Muscle of arm (tissue), 12 donors: Measurements from ENCODE around the gene HSF2BP. TPM values are rescaled to one million over a fixed set of nuclear protein-coding genes. Genes with fewer than 3 reads are reported as not detected.
"Not testable (repeated sequence)": the region's sequence is repeated elsewhere in the genome, so short reads cannot be mapped to it uniquely, and the experiment has no call there.

Experiments
- DNase-seq: peaks from one replicate; pipeline ENCODE4 v3.0.0-alpha.2; 2013
- polyA plus RNA-seq, 12 donors: library from polyadenylated mRNA; unstranded; fragments of 120-200 nt; gene quantifications; one replicate each; pipeline ENCODE4 v1.2.1, GENCODE V29; 2013; ENCODE audit not compliant: insufficient read length in 12 of 12

Gene HSF2BP
- polyA plus RNA-seq, 12 donors = 0.20 to 1.5 (median 0.77) TPM; not detected in 2

DNA sequence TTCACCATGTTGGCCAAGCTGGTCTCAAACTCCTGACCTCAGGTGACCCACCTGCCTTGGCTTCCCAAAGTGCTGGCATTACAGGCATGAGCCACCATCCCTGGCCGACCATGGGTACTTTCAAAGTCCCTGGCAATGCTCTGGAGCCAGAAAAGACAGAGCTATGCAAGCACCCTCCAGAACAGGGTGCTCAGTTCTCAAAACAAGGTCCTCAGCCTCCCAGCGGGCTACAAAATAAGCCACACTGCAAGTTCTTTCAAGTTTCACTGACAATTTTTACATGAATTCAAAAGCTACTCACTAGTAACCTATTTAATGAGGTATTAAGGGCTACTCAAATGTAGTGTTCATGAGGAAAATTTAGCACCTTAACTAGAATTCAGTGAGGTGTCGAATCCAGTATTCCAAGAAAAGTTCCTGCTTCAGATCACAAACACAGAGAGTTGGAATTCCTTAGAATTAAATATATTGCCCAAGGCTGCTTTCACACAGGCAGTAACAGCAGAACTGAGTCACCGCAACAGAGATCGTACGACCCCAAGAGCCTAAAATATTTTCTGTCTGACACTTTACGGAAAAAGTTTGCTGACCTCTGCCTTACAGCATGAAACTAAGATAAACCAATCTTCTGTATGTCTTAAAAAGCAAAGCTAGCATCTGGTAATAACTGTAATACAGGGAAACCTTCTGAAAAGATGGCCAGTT lies 60.7 kb downstream of the HSF2BP start:
- DNase-seq = no peak

DNA sequence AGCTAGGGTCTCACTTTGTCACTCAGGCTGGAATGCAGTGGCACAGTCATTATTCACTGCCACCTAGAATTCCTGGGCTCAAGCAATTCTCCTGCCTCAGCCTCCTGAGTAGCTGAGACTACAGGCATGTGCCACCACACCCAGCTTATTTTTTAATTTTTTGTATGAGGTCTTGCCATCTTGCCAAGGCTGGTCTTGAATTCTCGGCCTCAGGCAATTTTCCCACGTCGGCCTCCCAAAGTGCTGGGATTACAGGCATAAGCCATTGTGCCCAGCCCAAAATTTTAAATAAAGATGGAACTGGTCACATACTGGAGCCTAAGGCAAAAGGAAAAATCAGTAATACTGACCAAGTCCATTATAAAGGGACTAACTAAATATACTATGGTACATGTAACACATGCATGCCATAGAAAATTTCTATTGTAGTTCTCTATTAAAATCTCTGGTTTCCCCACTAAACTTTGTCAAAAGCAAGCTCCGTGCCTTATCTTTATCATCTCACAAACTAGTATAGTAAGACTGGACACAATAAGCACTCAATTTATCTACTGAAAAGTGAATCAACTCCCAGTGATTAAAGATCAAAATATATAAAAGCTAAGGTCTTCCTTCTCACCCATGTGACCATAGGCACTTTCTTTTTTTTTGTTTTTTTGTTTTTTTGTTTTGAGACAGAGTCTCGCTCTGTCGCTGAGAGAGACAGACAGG lies 61.6 kb downstream of the HSF2BP start:
- DNase-seq = no peak

DNA sequence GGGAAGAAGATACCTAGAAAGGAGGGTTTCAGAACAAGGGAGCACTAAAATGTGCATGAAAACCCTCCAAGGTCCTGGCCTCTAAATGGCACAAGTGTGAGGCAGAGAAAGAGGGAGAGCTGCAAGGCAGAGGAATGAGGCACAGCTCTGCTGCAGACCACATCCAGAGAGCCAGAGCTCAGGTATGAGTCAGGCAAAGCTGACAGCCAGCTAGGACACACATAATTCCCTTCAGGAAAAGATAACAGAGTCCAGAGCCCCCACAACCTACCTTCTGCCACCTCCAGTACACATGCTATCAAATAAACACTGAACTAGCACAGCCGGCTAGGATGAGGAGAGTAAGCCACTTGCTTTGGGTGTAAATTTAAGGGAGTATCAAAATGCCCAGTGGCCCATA lies 62.2 kb downstream of the HSF2BP start:
- DNase-seq = no peak

DNA sequence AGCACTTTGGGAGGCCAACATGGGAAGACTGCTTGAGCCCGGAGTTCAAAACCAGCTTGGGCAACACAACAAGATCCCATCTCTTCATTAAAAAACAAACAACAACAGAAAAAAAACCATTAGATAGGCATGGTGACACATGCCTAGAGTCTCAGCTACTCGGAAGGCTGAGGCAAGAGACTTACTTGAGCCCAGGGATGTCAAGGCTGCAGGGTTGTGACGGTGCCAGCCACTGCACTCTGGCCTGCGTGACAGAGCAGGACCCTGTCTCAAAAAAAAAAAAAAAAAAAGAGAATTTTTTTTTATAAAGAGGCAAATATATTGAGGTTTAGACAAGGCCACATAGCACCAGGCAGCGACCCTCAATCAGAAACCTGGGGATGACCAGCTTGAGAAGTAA lies 62.7 kb downstream of the HSF2BP start:
- DNase-seq = no peak

DNA sequence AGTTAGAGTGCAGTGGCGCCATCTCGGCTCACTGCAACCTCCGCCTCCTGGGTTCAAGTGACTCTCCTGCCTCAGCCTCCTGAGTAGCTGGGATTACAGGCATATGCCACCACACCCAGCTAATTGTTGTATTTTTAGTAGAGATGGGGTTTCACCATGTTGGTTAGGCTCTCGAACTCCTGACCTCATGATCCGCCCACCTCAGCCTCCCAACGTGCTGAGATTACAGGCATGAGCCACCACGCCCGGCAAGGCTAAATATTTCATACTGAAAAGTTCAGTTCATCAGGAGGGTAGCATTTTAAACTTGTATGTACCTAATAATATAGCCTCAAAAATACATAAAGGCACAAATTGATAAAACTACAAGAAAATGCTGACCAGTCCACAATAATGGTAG lies 63.5 kb downstream of the HSF2BP start:
- DNase-seq = not testable (repeated sequence)

DNA sequence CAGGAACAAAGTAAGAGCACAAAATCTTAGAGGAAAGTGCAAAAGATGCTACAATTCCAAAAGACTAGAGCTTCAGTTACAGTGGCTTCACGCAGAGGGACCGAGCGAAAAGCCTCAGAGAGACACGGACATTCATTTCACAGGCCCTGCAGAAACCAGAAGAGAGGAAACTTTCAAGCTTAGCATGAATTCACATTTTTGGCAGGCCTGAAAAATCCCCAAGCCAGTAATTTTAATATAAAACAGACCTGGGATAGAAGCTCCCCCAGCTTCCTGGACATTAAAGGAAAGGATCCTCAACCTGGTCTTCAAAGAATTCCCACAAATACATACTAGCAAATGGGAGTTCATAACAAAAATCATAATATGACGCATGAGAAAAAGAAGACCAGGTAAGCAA lies 66.2 kb downstream of the HSF2BP start:
- no peak for DNase-seq

DNA sequence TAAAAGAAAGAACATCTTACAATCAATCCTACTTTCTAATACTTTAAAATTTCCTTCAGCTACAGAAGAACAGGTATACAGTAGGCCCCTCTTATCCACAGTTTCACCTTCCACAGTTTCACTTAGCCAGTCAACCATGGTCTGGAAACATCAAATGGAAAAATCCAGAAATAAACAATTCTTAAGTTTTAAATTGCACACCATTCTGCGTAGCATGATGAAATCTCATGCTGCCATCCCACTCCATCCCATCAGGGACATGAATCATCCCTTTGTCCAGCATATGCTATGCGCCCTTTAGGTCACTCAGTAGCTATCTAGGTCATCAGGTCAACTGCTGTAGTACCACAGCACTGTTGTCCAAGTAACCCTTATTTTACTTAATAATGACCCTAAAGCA lies 67.7 kb downstream of the HSF2BP start:
- DNase-seq = no peak

DNA sequence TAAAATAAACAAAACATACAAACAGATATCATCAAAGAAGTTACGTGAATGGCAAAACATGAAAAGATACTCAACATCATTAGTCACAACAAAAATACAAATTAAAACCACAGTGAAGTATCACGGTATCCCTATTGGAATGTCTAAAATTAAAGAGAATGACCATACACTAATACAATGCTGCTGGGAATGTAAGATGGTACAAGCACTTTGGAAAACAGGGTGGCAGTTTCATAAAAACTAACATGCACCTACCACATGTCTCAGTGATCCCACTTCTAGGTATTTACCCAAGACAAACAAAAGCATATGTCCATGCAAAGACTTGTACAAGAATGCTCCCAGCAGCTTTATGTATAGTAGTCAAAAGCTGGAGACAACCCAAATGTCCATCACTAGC lies 69.1 kb downstream of the HSF2BP start:
- no peak for DNase-seq

DNA sequence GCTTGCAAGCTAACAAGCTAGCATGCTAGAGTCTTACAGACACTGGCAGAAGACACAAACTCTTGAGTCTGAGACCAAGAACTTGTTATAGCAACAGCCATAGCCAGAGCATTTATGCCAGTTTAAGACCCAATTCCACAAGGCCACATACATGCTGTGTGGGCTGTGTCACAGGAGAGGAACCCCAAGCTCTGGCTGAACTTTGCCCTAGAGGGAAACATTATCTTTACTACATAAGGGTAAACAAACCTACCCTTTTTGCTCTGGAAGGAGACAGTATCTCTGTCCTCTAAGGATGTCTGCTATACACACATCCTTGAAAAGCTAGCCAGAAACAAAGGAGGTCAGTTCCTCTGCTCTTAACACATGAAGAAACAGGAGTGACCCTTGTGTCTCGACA lies 70.3 kb downstream of the HSF2BP start:
- no peak for DNase-seq

DNA sequence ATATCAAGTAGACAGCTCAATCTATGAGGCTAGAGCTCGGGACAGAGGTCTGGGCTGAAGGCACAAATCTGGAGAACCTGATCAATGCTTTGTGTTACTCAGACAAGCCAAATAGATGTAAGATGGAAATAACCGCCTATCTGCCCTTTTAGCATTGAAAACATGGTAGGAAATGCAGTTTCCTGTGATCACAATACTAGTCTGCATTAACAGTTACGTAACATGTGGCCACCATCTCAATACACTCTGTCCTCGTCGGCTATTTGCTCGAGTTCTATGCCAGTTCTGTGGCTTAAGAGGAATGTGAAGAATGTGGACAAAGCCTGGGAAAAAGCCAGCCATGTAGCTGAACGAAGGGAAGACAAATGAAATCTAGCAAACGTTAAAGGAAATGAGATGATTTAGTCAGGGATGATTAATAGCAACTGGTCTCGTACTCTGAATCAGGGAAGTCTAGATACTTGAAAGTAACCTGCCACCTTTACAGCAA lies 73.3 kb downstream of the HSF2BP start:
- DNase-seq = no peak

DNA sequence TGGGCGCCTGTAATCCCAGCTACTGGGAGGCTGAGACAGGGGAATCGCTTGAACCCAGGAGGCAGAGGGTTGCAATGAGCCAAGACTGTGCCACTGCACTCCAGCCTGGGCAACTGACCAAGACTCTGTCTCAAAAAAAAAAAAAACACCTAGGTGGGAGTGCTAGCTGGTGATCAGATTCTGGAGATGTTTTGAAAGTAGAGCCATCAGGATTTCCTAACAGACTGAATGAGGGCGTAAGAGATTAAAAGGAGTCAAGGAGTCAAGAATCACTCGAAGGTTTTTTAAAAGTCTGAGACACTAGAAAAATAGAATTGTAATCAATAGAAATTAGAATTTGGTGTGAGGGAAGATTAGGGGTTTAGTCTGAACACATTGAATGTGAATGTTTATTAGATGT lies 73.8 kb downstream of the HSF2BP start:
- DNase-seq = no peak

DNA sequence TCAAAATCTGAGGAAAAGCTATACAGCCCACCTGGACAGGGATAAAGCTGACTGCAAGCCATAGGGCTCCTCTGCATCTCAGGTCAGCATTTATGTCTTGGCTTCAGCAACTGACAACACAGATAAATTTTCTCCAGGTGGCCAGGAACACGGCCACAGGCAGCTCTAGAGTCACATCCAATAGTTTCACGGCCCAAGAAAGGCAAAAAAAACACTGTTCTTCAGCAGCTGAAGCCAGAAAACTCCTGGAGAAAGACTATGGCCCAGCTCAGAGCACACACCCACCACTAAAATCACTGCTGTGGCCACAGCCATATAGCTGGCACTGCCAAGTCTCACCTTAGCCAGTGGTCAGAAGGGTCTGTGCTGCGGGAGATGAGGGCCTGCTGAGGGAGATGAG lies 77.8 kb downstream of the HSF2BP start:
- no peak for DNase-seq

DNA sequence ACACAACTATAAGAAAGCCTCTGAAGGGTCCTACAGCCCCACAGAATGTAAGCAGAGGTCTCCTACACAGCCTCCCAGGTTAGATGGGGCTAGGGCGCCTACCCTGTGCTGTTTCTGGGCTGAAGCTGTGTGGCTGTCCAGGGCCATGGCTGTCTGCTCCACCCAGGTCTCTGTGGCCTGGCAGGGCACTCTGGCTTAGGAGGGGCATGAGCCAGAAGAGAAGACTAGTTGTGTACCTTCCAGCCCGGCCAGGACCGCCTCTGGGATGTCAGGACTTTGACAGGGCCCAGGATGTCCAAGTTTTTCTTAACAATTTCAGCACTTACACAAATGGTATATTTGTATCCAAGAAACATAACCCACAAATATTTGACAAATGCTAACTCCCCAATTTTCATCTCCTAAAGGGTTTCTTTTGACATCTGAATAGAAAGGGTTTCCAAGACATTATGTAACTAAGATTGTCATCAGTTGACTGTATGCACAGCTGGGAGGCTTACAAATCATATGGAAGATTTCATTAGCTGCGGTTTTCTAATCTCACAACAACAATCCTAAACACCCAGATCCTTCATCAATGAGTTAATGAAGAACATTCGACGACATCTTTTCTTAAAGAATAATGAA lies 80.5 kb downstream of the HSF2BP start:
- DNase-seq = no peak

DNA sequence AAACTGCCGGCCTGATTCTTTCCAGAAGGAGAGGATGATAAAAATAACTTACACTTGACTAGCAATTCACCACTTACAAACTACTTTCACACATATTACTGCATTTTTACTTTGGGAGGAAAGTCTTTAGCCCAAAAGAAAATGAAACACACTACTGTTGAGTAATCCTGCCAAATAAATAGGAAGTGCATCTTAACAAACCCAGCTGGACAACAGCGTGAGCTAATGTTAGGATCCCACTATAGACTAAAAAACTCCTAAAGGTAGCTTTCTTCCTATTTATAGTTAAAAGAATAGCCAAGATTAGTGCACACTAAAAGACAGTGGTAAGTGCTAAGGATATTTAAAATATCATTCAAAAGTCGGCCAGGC lies 83.8 kb downstream of the HSF2BP start:
- no peak for DNase-seq

DNA sequence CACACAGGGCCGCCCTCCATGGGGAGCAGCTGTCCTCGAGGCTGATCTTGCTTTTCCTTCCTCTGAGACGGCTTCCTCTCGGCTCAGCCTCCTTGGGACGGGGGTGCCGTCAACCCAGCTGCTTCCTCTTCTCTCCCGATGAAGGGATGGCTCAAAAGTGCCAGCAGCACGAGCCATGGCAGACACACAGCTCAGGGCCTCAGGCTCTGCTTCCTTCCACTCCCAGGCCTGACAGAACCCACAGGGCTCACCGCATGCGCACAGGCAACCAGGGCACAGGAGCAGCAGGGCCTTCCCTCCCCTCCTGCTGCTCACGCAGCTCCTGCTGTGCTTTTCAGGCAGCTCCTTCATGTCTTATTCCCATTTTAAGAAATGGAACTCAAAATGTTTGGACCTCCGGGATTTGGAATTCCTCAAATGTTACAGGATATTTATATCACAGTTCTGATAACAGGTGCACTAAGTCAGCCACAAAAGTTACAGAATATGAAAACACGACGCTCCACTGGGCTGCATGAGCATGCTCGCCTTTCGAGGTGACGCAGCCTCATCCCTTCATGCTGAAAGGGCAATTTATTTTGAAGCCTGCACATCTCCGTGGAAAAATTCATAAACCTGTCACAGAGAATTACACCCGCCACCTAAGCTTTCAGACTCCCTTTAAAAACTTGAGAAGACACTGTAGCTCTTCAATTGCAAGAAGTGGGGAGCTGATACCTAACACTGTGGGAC lies 84.4 kb downstream of the HSF2BP start:
- no peak for DNase-seq

DNA sequence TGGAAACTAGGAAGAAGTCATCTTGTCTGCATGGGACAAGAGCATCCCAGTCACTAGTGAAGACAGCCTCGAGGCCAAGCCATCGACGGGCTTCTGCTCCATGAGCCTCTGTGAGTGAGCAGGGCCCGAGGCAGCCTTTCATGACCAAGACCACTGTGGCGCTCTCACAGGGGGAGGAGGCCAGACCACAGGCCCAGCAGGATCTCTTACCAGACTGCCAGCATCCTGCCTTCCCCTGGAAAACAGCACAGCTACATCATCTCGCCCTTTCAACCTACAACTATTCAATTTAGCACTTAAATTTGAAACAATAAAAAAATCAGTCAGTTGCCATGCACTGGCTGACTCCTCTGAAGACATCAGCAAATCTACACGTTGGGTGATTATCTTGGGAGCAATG lies 85.4 kb downstream of the HSF2BP start:
- DNase-seq = no peak

DNA sequence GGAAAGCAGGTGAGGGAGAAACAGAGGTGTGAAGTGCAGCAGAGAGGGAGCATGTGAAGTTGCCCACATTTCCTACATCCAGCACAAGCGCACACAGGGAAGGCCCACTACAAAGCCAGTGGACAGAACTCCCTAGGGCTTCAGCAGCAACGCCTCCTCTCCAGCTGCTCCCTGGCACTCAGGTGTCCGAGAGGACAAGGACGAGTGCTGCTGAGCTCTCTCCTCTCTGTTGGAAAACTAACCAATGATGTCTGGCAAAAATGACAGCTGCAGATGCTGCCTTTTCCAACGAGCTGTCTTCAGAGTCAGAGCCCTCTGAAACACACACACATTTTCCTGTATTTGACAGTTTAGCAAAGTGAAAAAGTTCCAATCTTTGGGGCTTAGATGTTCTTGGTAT lies 86.8 kb downstream of the HSF2BP start:
- DNase-seq = no peak

DNA sequence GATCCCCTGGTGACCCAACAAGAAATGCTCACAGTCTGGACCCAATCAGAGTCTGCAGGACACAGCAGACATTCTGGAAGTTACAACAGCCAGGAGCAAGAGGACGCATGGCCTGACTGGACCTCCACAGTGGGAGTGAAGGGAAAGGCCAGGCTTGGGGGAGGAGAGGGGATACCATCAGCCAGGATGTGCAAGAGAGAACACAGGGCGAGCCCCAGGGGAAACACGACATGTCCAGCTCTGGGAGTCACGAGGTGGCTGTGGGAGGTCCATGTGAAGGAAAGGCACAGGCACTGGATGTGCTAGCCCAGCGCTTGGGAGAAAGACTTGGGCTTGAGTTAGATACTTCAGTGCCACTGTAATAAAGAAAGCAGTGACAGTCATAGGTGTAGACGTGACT lies 87.3 kb downstream of the HSF2BP start:
- DNase-seq = no peak

DNA sequence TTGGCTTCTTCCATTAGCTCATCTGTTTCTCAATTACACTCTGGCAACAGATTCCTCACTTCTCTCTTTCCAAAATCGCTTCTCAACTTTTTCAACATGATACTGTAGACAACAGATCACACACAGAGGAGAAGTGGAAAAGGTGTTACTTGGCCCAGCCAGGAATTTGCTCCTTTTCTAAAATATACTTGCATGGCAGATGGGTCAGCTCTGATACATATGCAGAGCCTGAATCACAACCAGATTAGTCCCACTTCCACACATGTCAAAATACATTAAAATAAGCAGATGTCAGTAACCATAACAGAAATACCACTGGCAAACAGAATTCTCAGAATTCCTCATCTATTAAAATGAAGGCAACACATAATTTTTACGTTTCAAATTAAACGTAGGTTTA lies 89.1 kb downstream of the HSF2BP start:
- not testable (repeated sequence) for DNase-seq

DNA sequence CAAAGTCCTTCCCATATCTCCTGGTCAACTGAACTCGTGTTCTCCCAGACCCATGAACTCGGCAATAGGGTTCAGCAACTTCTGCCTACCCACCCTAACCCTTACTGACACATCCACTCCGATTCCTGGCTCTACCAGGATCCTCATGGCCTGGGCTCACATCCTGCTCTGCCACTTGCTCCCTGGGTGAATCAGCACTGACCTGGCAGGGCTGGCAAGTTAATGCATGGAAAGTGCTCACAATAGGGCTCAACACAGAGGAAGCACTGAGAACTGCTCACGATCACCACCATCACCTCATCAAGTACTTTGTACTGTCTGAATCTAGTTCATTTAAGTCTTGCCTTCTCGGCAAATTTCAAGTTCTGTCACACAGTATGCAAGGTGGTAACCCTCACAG lies 96.8 kb downstream of the HSF2BP start:
- not testable (repeated sequence) for DNase-seq

DNA sequence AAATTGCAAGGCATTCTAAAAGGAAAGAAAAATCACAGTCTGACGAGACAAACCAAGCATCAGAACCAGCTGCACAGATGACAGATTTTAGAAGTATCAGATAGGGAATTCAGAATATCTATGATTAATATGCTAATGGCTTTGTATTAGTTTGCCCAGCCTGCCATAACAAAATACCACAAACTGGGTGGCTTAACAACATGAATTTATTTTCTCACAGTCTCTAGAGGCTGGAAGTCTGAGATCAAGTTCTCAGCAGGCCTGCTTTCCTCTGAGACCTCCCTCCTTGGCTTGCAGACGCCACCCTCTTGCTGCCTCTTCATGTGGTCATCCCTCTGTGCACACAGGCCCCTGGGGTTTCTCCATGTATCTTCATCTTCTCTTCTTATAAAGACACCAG lies 118.7 kb downstream of the HSF2BP start:
- not testable (repeated sequence) for DNase-seq

DNA sequence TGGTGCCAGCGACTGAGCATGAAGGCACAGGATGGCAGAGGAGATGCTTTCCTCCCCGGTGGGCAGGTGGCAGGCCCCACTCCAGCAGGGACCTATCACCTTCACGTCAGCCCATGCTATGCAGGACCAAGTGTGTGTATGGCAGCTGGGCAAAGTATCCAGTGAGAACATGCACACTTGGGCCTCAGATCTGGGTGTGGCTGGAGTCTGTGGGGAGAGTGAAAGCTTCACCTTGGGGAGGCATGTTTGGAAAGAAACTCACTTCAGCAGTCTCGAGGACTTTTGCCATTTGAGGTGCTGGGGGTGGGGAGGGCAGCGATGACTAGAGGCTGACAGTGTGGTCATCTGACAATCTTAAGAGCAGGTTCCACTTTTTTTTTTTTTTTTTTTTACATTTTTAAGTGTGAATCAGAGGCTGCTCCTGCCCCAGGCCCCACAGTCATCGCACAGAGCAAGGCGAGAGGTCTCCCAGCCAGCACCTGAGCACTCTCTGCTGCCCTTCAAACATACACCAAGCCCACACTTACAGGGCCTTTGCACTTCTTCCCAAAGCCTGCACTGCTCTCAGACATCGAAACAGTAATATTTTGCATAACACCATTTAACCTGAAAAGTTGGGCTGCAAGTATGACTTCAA lies 136.7 kb downstream of the HSF2BP start:
- DNase-seq = not testable (repeated sequence)
